GM19240 (cell line): Measurements from ENCODE around the gene TNPO1.

Experiments
- DNase-seq: peaks from one replicate; pipeline ENCODE4 v3.0.0; 2011; ENCODE audit warnings: low spot score; ENCODE audit not compliant: insufficient read length

The TNPO1 gene

GRCh38 chr5:72817671-72818266 lies 1.3 kb downstream of the TNPO1 start:
- DNase-seq: no peak

GRCh38 chr5:72818866-72819534 lies 2.5 kb downstream of the TNPO1 start:
- DNase-seq: peak; percentile 10

GRCh38 chr5:72821776-72822175 lies 5.3 kb downstream of the TNPO1 start:
- no peak for DNase-seq

- no peak for DNase-seq
Observed at GRCh38 chr5:72822944-72823343, 6.5 kb downstream of the TNPO1 start.

GRCh38 chr5:72829707-72830106 lies 13.2 kb downstream of the TNPO1 start:
- no peak for DNase-seq

GRCh38 chr5:72830362-72830761 lies 13.9 kb downstream of the TNPO1 start:
- no peak for DNase-seq

- no peak for DNase-seq
Observed at GRCh38 chr5:72831685-72832084, 15.2 kb downstream of the TNPO1 start.

GRCh38 chr5:72834924-72835323 lies 18.5 kb downstream of the TNPO1 start:
- no peak for DNase-seq

GRCh38 chr5:72835633-72836032 lies 19.2 kb downstream of the TNPO1 start:
- DNase-seq: no peak

GRCh38 chr5:72836810-72837209 lies 20.3 kb downstream of the TNPO1 start:
- DNase-seq: no peak

GRCh38 chr5:72837524-72838096 lies 21.1 kb downstream of the TNPO1 start:
- no peak for DNase-seq

- DNase-seq: no peak
Observed at GRCh38 chr5:72840041-72840440, 23.6 kb downstream of the TNPO1 start.

- DNase-seq: no peak
Observed at GRCh38 chr5:72841756-72842535, 25.5 kb downstream of the TNPO1 start.

GRCh38 chr5:72842816-72843215 lies 26.4 kb downstream of the TNPO1 start:
- no peak for DNase-seq

GRCh38 chr5:72844218-72844603 lies 27.8 kb downstream of the TNPO1 start:
- DNase-seq: no peak

- DNase-seq: no peak
Observed at GRCh38 chr5:72845889-72846288, 29.4 kb downstream of the TNPO1 start.

GRCh38 chr5:72846483-72846882 lies 30.0 kb downstream of the TNPO1 start:
- DNase-seq: no peak

- no peak for DNase-seq
Observed at GRCh38 chr5:72847439-72847838, 31.0 kb downstream of the TNPO1 start.

- DNase-seq: peak; percentile 61
Observed at GRCh38 chr5:72847989-72848473, 31.6 kb downstream of the TNPO1 start.

GRCh38 chr5:72848474-72849428 lies 32.3 kb downstream of the TNPO1 start:
- DNase-seq: peak; percentile 25

GRCh38 chr5:72849546-72849945 lies 33.1 kb downstream of the TNPO1 start:
- no peak for DNase-seq
